Measurements from ENCODE around the gene MACROD2. TPM values are rescaled to one million over a fixed set of nuclear protein-coding genes. Genes with fewer than 3 reads are reported as not detected.
"Not testable (repeated sequence)": the region's sequence is repeated elsewhere in the genome, so short reads cannot be mapped to it uniquely, and the experiment has no call there.

MACROD2 gene
- total RNA-seq, 1 donor, result 1.3 TPM

DNA sequence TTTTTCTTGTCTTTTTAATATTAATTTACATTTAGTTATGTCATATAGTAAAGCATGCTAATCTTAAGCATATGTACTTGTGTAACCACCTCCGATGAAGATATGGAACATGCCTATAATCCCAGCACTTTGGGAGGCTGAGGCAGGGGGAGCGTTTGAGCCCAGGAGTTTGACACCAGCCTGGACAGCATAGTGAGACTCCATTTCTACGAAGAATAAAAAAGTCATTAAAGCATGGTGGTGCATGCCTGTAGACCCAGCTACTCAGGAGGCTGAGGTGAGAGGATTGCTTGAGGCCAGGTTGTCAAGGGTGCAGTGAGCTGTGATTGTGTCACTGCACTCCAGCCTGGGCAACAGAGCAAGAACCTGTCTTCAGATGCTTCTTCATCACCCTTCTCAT lies 970.9 kb downstream of the MACROD2 start:
- TF ChIP-seq, protein P1, sequence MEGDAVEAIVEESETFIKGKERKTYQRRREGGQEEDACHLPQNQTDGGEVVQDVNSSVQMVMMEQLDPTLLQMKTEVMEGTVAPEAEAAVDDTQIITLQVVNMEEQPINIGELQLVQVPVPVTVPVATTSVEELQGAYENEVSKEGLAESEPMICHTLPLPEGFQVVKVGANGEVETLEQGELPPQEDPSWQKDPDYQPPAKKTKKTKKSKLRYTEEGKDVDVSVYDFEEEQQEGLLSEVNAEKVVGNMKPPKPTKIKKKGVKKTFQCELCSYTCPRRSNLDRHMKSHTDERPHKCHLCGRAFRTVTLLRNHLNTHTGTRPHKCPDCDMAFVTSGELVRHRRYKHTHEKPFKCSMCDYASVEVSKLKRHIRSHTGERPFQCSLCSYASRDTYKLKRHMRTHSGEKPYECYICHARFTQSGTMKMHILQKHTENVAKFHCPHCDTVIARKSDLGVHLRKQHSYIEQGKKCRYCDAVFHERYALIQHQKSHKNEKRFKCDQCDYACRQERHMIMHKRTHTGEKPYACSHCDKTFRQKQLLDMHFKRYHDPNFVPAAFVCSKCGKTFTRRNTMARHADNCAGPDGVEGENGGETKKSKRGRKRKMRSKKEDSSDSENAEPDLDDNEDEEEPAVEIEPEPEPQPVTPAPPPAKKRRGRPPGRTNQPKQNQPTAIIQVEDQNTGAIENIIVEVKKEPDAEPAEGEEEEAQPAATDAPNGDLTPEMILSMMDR (IDR thresholded peaks at IDR 0.05; ENCODE audit: insufficient read depth, low read length), result no peak
- no peak for DNase-seq (ENCODE audit: low read depth)
- H3K4me3 ChIP-seq (ENCODE audit: low read depth, low read length), result no peak overlapping the region

DNA sequence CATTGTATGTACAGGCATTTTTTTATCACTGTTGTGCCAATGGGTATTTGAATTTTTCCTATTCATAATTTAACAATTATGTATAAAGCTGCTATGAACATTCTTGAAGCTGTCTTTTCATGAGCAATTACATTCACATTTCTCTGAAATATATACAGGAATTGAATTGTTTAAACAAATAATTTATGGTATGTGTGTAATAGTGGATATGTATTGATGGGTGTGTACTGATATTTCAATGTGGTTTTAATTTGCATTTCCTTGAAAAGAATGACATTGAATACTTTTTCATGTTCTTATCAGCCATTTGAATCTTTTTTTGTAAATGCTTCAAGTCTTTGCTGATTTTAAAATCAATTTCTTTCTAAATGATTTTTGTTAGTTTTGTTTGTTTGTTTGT lies 971.5 kb downstream of the MACROD2 start:
- TF ChIP-seq, protein P1 (IDR thresholded peaks at IDR 0.05; ENCODE audit: insufficient read depth, low read length), result no peak
- DNase-seq (ENCODE audit: low read depth), result no peak
- H3K4me3 ChIP-seq (ENCODE audit: low read depth, low read length), result no peak overlapping the region

GRCh38 chr20:14972256-14972655 lies 976.9 kb downstream of the MACROD2 start:
- TF ChIP-seq, protein P1 (IDR thresholded peaks at IDR 0.05; ENCODE audit: insufficient read depth, low read length), result no peak
- no peak overlapping the region for H3K4me3 ChIP-seq (ENCODE audit: low read depth, low read length)
- DNase-seq (ENCODE audit: low read depth), result no peak

- DNase-seq (ENCODE audit: low read depth), result no peak
- TF ChIP-seq, protein P1 (IDR thresholded peaks at IDR 0.05; ENCODE audit: insufficient read depth, low read length), result no peak
- no peak overlapping the region for H3K4me3 ChIP-seq (ENCODE audit: low read depth, low read length)
These were observed 977.4 kb downstream of the MACROD2 start for GRCh38 chr20:14972690-14973089.

GRCh38 chr20:14979453-14979986 lies 984.2 kb downstream of the MACROD2 start:
- TF ChIP-seq, protein P1 (IDR thresholded peaks at IDR 0.05; ENCODE audit: insufficient read depth, low read length), result no peak
- no peak for DNase-seq (ENCODE audit: low read depth)
- H3K4me3 ChIP-seq (ENCODE audit: low read depth, low read length), result no peak overlapping the region

- not testable (repeated sequence) for H3K4me3 ChIP-seq (ENCODE audit: low read depth, low read length); DNase-seq (ENCODE audit: low read depth)
These were observed 986.2 kb downstream of the MACROD2 start for GRCh38 chr20:14981486-14981885.

DNA sequence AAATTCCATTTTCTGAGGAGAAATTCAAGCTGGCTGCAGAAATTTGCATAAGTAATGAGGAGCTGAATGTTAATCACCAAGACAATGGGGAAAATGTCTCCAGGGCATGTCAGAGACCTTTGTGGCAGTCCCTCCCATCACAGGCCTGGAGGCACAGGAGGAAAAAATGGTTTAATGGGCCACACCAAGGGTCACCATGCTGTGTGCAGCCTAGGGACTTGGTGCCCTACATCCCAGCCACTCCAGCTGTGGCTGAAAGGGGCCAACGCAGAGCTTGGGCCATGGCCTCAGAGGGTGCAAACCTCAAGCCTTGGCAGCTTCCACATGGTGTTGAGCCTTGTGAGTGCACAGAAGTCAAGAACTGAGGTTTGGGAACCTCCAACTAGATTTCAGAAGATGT lies 987.0 kb downstream of the MACROD2 start:
- H3K4me3 ChIP-seq (ENCODE audit: low read depth, low read length); DNase-seq (ENCODE audit: low read depth): not testable (repeated sequence)

DNA sequence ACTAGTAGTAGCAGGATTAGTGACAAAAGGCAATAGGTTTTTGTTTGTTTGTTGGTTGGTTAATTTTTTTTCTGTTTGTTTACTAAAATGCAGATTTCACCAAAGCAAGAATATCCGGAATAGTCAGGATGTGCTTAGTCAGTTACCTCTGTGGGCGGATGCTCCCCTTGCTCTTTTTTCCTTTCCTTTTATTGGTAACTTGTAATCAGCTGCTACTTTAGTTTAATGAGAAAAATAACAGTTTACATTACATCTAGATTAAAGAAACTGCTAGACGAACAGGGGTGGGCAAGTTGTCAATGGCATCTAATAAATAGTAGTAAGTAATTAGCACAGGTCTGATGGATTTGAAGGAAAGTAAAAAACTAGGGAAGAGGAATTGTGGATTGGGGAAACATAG lies 989.0 kb downstream of the MACROD2 start:
- no peak for DNase-seq (ENCODE audit: low read depth)
- TF ChIP-seq, protein P1 (IDR thresholded peaks at IDR 0.05; ENCODE audit: insufficient read depth, low read length), result no peak
- no peak overlapping the region for H3K4me3 ChIP-seq (ENCODE audit: low read depth, low read length)
